Measurements from ENCODE around the gene CYB5R3.
"Not testable (repeated sequence)": the region's sequence is repeated elsewhere in the genome, so short reads cannot be mapped to it uniquely, and the experiment has no call there.

CYB5R3 gene

DNA sequence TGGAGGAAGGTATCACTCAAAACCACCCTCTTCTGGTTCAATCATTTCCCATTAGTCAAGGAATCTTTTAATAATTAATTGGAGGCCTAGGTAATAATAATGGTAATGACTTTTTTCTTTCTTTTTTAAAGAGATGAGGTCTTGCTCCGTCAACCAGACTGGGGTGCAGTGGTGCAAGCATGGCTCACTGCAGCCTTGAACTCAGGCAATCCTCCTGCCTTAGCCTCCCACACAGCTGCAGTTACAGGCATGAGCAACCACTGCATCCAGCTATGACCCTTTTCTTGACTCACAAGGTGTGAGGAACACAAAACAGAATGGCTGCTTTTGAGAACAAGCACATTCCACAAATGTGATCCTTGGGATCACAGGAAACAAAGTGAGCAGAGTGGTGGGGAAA, 38.1 kb downstream of the CYB5R3 start:
- in situ Hi-C loops (cut with MboI; ENCODE audit: low sequenced_read_pairs, unreplicated experiment), result no loop called here
- DNase-seq (ENCODE audit: low spot score), result no peak
- TF ChIP-seq CTCF (IDR thresholded peaks at IDR 0.05; ENCODE audit: borderline replicate concordance, control extremely low read depth, extremely low read depth, insufficient read depth, missing control alignments), result no peak

DNA sequence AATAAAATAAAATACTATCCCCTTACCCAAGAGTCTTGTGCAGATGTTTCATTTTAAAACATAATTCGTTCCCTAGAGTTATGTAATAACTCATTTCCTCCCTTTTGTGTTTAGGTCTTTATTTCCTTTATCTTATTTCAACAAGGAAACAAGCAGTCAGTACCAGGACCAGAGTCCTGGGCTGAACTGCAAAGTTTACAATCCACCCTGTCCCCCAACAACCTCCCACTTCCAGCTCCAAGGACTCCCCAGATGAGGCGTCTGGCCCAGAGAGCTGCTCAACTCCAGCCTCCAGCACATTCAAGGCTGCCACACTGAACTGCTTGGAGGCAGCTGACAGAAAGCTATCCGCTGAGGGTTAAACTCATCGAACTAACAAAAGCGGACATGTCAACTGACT, 39.0 kb downstream of the CYB5R3 start:
- in situ Hi-C loops (cut with MboI; ENCODE audit: low sequenced_read_pairs, unreplicated experiment), result no loop called here
- no peak for DNase-seq (ENCODE audit: low spot score)
- no peak for TF ChIP-seq CTCF (IDR thresholded peaks at IDR 0.05; ENCODE audit: borderline replicate concordance, control extremely low read depth, extremely low read depth, insufficient read depth, missing control alignments)

GRCh38 chr22:42608823-42609361, 40.3 kb downstream of the CYB5R3 start:
- in situ Hi-C loops (cut with MboI; ENCODE audit: low sequenced_read_pairs, unreplicated experiment), result no loop called here
- DNase-seq (ENCODE audit: low spot score), result no peak
- TF ChIP-seq CTCF (IDR thresholded peaks at IDR 0.05; ENCODE audit: borderline replicate concordance, control extremely low read depth, extremely low read depth, insufficient read depth, missing control alignments), result no peak

- DNase-seq (ENCODE audit: low spot score), result no peak
- in situ Hi-C loops (cut with MboI; ENCODE audit: low sequenced_read_pairs, unreplicated experiment), result no loop called here
Measured at GRCh38 chr22:42608136-42608822, 40.9 kb downstream of the CYB5R3 start.

DNA sequence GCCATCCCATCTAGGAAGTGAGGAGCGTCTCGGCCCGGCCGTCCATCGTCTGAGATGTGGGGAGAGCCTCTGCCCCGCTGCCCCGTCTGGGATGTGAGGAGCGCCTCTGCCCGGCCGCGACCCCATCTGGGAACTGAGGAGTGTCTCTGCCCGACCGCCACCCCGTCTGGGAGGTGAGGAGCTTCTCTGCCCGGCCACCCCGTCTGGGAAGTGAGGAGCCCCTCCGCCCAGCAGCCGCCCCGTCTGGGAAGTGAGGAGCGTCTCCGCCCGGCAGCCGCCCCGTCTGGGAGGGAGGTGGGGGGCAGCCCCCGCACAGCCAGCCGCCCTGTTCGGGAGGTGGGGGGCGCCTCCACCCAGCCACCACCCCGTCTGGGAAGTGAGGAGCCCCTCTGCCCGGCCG, 41.6 kb downstream of the CYB5R3 start:
- in situ Hi-C loops (cut with MboI; ENCODE audit: low sequenced_read_pairs, unreplicated experiment); DNase-seq (ENCODE audit: low spot score): not testable (repeated sequence)

More at GRCh38 chr22:42608136-42608822, 40.9 kb downstream of the CYB5R3 start:
- TF ChIP-seq CTCF (IDR thresholded peaks at IDR 0.05; ENCODE audit: borderline replicate concordance, control extremely low read depth, extremely low read depth, insufficient read depth, missing control alignments), result no peak

DNA sequence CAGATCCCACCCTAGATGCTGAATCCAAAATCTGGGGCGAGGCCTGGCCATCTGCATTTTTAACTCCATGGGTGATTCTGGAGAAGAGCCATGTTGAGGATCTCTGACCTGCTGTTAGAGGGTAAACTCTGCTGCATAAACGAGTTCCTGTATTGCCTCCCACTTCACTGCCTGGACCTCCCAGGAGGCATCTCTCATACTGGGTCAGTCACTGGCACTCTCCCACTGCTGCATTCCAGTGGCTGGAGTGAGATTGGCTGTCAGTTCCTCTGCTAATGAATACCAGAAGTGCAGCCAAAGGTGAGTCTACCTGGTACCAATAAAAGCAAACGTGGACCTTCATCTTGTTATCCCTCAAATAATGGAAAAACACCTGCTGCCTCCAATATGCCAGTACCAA, 44.8 kb downstream of the CYB5R3 start:
- in situ Hi-C loops (cut with MboI; ENCODE audit: low sequenced_read_pairs, unreplicated experiment), result no loop called here
- DNase-seq (ENCODE audit: low spot score), result no peak
- TF ChIP-seq CTCF (IDR thresholded peaks at IDR 0.05; ENCODE audit: borderline replicate concordance, control extremely low read depth, extremely low read depth, insufficient read depth, missing control alignments), result no peak

DNA sequence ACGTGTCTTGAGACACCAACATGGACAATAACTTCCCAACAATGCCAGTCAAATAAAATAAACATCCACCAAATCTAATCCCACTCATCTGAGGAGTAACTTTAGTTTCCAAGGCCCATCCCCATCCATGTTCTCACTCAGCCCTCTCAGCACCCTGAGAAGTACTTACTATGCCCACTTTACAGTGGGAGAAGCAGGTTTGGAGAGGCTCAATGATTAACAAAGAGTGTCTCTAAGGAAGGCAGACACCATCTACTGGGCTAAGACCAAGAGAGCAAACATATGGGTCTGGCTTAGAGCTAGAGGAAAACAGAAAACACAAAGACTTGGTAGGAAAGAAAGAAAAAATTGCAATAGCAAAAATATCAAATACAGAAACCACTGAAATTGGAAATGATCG, 45.8 kb downstream of the CYB5R3 start:
- no peak for DNase-seq (ENCODE audit: low spot score)
- TF ChIP-seq CTCF (IDR thresholded peaks at IDR 0.05; ENCODE audit: borderline replicate concordance, control extremely low read depth, extremely low read depth, insufficient read depth, missing control alignments), result no peak
- in situ Hi-C loops (cut with MboI; ENCODE audit: low sequenced_read_pairs, unreplicated experiment), result no loop called here

Measured in GM13976 (cell line).